DND-41 (cell line): ENCODE results near the gene GSE1.

Experiments
- ATAC-seq: fragments of 200-7000 bp; cut with Tn5 transposase; 3 replicates; pipeline ENCODE4 v1.9.1; 2021; ENCODE audit warnings: low read depth; ENCODE audit not compliant: insufficient read depth
- DNase-seq: peaks from one replicate; pipeline ENCODE4 v3.0.0-alpha.2; 2020
- H2AFZ ChIP-seq: 2 replicates; pipeline ENCODE4 v1.6.0; 2012; ENCODE audit warnings: low read depth, low read length
- H3K27ac ChIP-seq: 2 replicates; pipeline ENCODE4 v1.5.1; 2012; ENCODE audit warnings: low read length, inconsistent platforms
- H3K27me3 ChIP-seq: fragments of 200-600 bp; sonication (generic); 2 replicates; pipeline ENCODE4 v1.6.0; 2012; ENCODE audit warnings: low read length, mild to moderate bottlenecking, inconsistent platforms; ENCODE audit not compliant: insufficient read depth, poor library complexity
- H3K36me3 ChIP-seq: 2 replicates; pipeline ENCODE4 v1.5.1; 2012; ENCODE audit warnings: low read length, inconsistent platforms; ENCODE audit not compliant: insufficient read depth
- H3K4me1 ChIP-seq: 2 replicates; pipeline ENCODE4 v1.5.1; 2012; ENCODE audit warnings: mild to moderate bottlenecking, low read length; ENCODE audit not compliant: insufficient read depth
- H3K4me2 ChIP-seq: 2 replicates; pipeline ENCODE4 v1.6.0; 2012; ENCODE audit warnings: mild to moderate bottlenecking, moderate library complexity, low read length, inconsistent platforms; ENCODE audit not compliant: insufficient read depth
- H3K4me3 ChIP-seq, 2 experiments: fragments of 200-600 bp in 1 of 2; shearing (Covaris generic) in 1 of 2; 2 replicates each; pipeline ENCODE4 v1.5.1; 2012 to 2016; ENCODE audit warnings: inconsistent platforms in 2 of 2, low read length in 2 of 2, mild to moderate bottlenecking in 2 of 2, low read depth in 1 of 2, moderate library complexity in 1 of 2
- H3K79me2 ChIP-seq: 2 replicates; pipeline ENCODE4 v1.6.0; 2012; ENCODE audit warnings: low read length, inconsistent platforms; ENCODE audit not compliant: insufficient read depth
- H3K9ac ChIP-seq: 2 replicates; pipeline ENCODE4 v1.6.0; 2012; ENCODE audit warnings: low read depth, mild to moderate bottlenecking, inconsistent platforms, low read length, moderate library complexity
- H3K9me3 ChIP-seq: 2 replicates; pipeline ENCODE4 v1.5.1; 2012; ENCODE audit warnings: low read length, moderate library complexity, mild to moderate bottlenecking, inconsistent platforms; ENCODE audit not compliant: insufficient read depth, severe bottlenecking
- H4K20me1 ChIP-seq: 2 replicates; pipeline ENCODE4 v1.6.0; 2012; ENCODE audit warnings: low read length; ENCODE audit not compliant: insufficient read depth
- CTCF ChIP-seq: IDR thresholded peaks from 2 replicates; pipeline ENCODE4 v1.5.1; 2012; ENCODE audit warnings: borderline replicate concordance, low read length, moderate library complexity, mild to moderate bottlenecking; ENCODE audit not compliant: poor library complexity, severe bottlenecking; ENCODE audit errors: extremely low read depth
- EZH2 ChIP-seq: IDR thresholded peaks from 3 replicates; pipeline ENCODE4 v1.6.1; 2012; ENCODE audit warnings: borderline replicate concordance, low read depth, mild to moderate bottlenecking, moderate library complexity, low read length, inconsistent platforms; ENCODE audit not compliant: severe bottlenecking

GSE1 gene

GRCh38 chr16:85636234-85636812 lies 23.2 kb downstream of the GSE1 start:
- Histone ChIP-seq H3K4me1 (no peaks in the 10 kb centered on the region), H4K20me1 (peaks cover 96% of the 10 kb centered on the region), H3K79me2 (peaks cover 95% of the 10 kb centered on the region), H3K9me3 (no peaks in the 10 kb centered on the region), H3K27me3 (no peaks in the 10 kb centered on the region), H2AFZ (no peak overlapping the region), H3K36me3 (peaks cover 56% of the 10 kb centered on the region), H3K4me2 (no peak overlapping the region), H3K4me3 (no peak overlapping the region), H3K27ac (no peak overlapping the region), H3K9ac (no peak overlapping the region)
- TF ChIP-seq EZH2 (no peak), CTCF (no peak)
- no peak for ATAC-seq
- no peak for DNase-seq

GRCh38 chr16:85637061-85637807 lies 24.1 kb downstream of the GSE1 start:
- TF ChIP-seq CTCF = no peak
- no peak for TF ChIP-seq EZH2
- H3K4me1 ChIP-seq = no peaks in the 10 kb centered on the region
- no peak overlapping the region for H3K27ac ChIP-seq
- H3K4me3 ChIP-seq = no peak overlapping the region
- no peaks in the 10 kb centered on the region for H3K9me3 ChIP-seq
- ATAC-seq (no peak), DNase-seq (no peak)
- no peak overlapping the region for H2AFZ ChIP-seq
- H4K20me1 ChIP-seq = peaks cover 96% of the 10 kb centered on the region
- no peaks in the 10 kb centered on the region for H3K27me3 ChIP-seq
- H3K36me3 ChIP-seq = peaks cover 63% of the 10 kb centered on the region
- H3K79me2 ChIP-seq = peaks cover 94% of the 10 kb centered on the region
- H3K4me2 ChIP-seq = no peak overlapping the region
- H3K9ac ChIP-seq = no peak overlapping the region

GRCh38 chr16:85637808-85638647 lies 24.9 kb downstream of the GSE1 start:
- no peak overlapping the region for H2AFZ ChIP-seq
- TF ChIP-seq EZH2 = no peak
- no peak for TF ChIP-seq CTCF
- H3K79me2 ChIP-seq = peaks cover 93% of the 10 kb centered on the region
- H3K36me3 ChIP-seq = peaks cover 62% of the 10 kb centered on the region
- no peaks in the 10 kb centered on the region for H3K4me1 ChIP-seq
- DNase-seq = no peak
- H3K27me3 ChIP-seq = no peaks in the 10 kb centered on the region
- 0 out of 3 replicates have a peak, but pooled peaks have one; percentile 14 for ATAC-seq
- no peak overlapping the region for H3K4me3 ChIP-seq
- peaks cover 99% of the 10 kb centered on the region for H4K20me1 ChIP-seq
- H3K27ac ChIP-seq = no peak overlapping the region
- no peak overlapping the region for H3K9ac ChIP-seq
- no peaks in the 10 kb centered on the region for H3K9me3 ChIP-seq
- H3K4me2 ChIP-seq = no peak overlapping the region
